Keratinocyte (primary cell): ENCODE measurements around the gene FHOD3. TPM values are rescaled to one million over a fixed set of nuclear protein-coding genes. Genes with fewer than 3 reads are reported as not detected.
A peak's percentile ranks its signal among the peaks of the same experiment; 100 is the strongest.

ENCODE experiments used
- DNase-seq: peaks from one replicate; pipeline ENCODE4 v3.0.0-alpha.2; 2011; ENCODE audit warnings: low read depth, missing footprints, low spot score
- FAIRE-seq: peaks from 2 replicates; lab custom pipeline; 2011; peaks lifted over from hg19 to GRCh38; lab: Jason Lieb, UNC
- H2AFZ ChIP-seq: 2 replicates; pipeline ENCODE4 v1.6.0; 2012; ENCODE audit warnings: low read length, control low read depth, inconsistent platforms; ENCODE audit not compliant: control insufficient read depth
- H3K27ac ChIP-seq: 2 replicates; pipeline ENCODE4 v1.5.1; 2011; ENCODE audit warnings: low read length; ENCODE audit not compliant: control insufficient read depth, insufficient read depth
- H3K27me3 ChIP-seq: 3 replicates; pipeline ENCODE4 v1.6.0; 2011; ENCODE audit warnings: low read length; ENCODE audit not compliant: control insufficient read depth, insufficient read depth; ENCODE audit errors: extremely low read depth
- H3K36me3 ChIP-seq, 2 experiments: 2 replicates in 1 of 2; 3 replicates in 1 of 2; pipeline ENCODE4 v1.5.1; 2011; ENCODE audit warnings: low read length in 2 of 2, mild to moderate bottlenecking in 1 of 2; ENCODE audit not compliant: control insufficient read depth in 2 of 2, insufficient read depth in 2 of 2; ENCODE audit errors: extremely low read depth in 1 of 2
- H3K4me1 ChIP-seq: 3 replicates; pipeline ENCODE4 v1.5.1; 2011; ENCODE audit warnings: low read length; ENCODE audit not compliant: control insufficient read depth, insufficient read depth; ENCODE audit errors: extremely low read depth
- H3K4me2 ChIP-seq: 3 replicates; pipeline ENCODE4 v1.6.0; 2011; ENCODE audit warnings: low read depth, low read length; ENCODE audit not compliant: control insufficient read depth, insufficient read depth; ENCODE audit errors: extremely low read depth
- H3K4me3 ChIP-seq, 3 experiments: fragments of 200-600 bp in 1 of 3; sonication (generic) in 1 of 3; 2 replicates in 2 of 3; 3 replicates in 1 of 3; pipeline ENCODE4 v1.5.1; 2011 to 2016; ENCODE audit warnings: low read length in 3 of 3, mild to moderate bottlenecking in 3 of 3, control low read depth in 2 of 3, inconsistent platforms in 1 of 3, low read depth in 1 of 3, mixed read lengths in 1 of 3, mixed run types in 1 of 3, moderate library complexity in 1 of 3; ENCODE audit not compliant: control insufficient read depth in 2 of 3, insufficient read depth in 2 of 3; ENCODE audit errors: extremely low read depth in 1 of 3
- H3K79me2 ChIP-seq: 2 replicates; pipeline ENCODE4 v1.6.0; 2012; ENCODE audit warnings: low read length; ENCODE audit not compliant: control insufficient read depth, insufficient read depth
- H3K9ac ChIP-seq: 3 replicates; pipeline ENCODE4 v1.6.0; 2011; ENCODE audit warnings: low read length; ENCODE audit not compliant: control insufficient read depth, insufficient read depth; ENCODE audit errors: extremely low read depth
- H3K9me1 ChIP-seq: 3 replicates; pipeline ENCODE4 v1.6.0; 2011; ENCODE audit warnings: low read length; ENCODE audit not compliant: control insufficient read depth, insufficient read depth; ENCODE audit errors: extremely low read depth
- H3K9me3 ChIP-seq: 2 replicates; pipeline ENCODE4 v1.5.1; 2012; ENCODE audit warnings: low read depth, low read length; ENCODE audit not compliant: control insufficient read depth
- H4K20me1 ChIP-seq: 3 replicates; pipeline ENCODE4 v1.6.0; 2011; ENCODE audit warnings: low read length; ENCODE audit not compliant: control insufficient read depth, insufficient read depth; ENCODE audit errors: extremely low read depth
- EZH2 ChIP-seq: IDR thresholded peaks from one replicate; pipeline ENCODE4 v1.6.1; 2012; ENCODE audit warnings: inconsistent platforms, mild to moderate bottlenecking, low read length, moderate library complexity
- dilution Hi-C: fragments of 300-500 bp; cut with MboI; formaldehyde crosslinking; loops from one replicate; pipeline ENCODE4 v1.7.0; 2020; ENCODE audit warnings: low sequenced_read_pairs; ENCODE audit not compliant: extremely low pct_ligation_motif_present
- polyA plus RNA-seq, 5 experiments: library from polyadenylated mRNA; depleted of rRNA in 3 of 5; stranded (reverse) in 3 of 5; stranded (forward) in 1 of 5; unstranded in 1 of 5; fragments of >200 nt; gene quantifications; 1 replicate in 1 of 5; 2 replicates in 3 of 5; 3 replicates in 1 of 5; pipeline versions ENCODE4 v1.2.1 to v1.2.3, GENCODE V29; 2011 to 2012; ENCODE audit warnings: missing spikeins in 2 of 5, low read depth in 1 of 5, low replicate concordance in 1 of 5
- TF ChIP-seq, protein P1 (sequence below), 3 experiments: IDR thresholded peaks in 1 of 3; conservative IDR thresholded peaks in 1 of 3; optimal IDR thresholded peaks in 1 of 3; 2 replicates in 2 of 3; 3 replicates in 1 of 3; pipeline versions ENCODE3 to v1.5.1; 2011; ENCODE audit warnings: low read length in 3 of 3, mild to moderate bottlenecking in 3 of 3, moderate library complexity in 2 of 3, control low read depth in 1 of 3, inconsistent platforms in 1 of 3; ENCODE audit not compliant: insufficient read depth in 2 of 3; ENCODE audit errors: extremely low read depth in 1 of 3

FHOD3 gene
- polyA plus RNA-seq, 1 donor (not counting 4 experiments of a cell fraction or from before 2014, with no cell fraction given) = 7.7 TPM

- H3K36me3 ChIP-seq = peaks cover 0 to 4% of the 10 kb centered on the region in 2 experiments
- TF ChIP-seq, protein P1, sequence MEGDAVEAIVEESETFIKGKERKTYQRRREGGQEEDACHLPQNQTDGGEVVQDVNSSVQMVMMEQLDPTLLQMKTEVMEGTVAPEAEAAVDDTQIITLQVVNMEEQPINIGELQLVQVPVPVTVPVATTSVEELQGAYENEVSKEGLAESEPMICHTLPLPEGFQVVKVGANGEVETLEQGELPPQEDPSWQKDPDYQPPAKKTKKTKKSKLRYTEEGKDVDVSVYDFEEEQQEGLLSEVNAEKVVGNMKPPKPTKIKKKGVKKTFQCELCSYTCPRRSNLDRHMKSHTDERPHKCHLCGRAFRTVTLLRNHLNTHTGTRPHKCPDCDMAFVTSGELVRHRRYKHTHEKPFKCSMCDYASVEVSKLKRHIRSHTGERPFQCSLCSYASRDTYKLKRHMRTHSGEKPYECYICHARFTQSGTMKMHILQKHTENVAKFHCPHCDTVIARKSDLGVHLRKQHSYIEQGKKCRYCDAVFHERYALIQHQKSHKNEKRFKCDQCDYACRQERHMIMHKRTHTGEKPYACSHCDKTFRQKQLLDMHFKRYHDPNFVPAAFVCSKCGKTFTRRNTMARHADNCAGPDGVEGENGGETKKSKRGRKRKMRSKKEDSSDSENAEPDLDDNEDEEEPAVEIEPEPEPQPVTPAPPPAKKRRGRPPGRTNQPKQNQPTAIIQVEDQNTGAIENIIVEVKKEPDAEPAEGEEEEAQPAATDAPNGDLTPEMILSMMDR (optimal IDR thresholded peaks at IDR 0.05 in 1 of 3, IDR thresholded peaks at IDR 0.05 in 1 of 3, conservative IDR thresholded peaks at IDR 0.05 in 1 of 3; ENCODE audit: extremely low read depth in 1 of 3, insufficient read depth in 2 of 3, low read length in 3 of 3) = no peak
- no peak for TF ChIP-seq EZH2
- H3K4me1 ChIP-seq = no peaks in the 10 kb centered on the region
- dilution Hi-C loops = no loop called here
- no peak overlapping the region for H3K27ac ChIP-seq
- H3K9me1 ChIP-seq = no peaks in the 10 kb centered on the region
- DNase-seq (no peak), FAIRE-seq (no peak)
- no peak overlapping the region for H3K9ac ChIP-seq
- no peak overlapping the region for H3K4me2 ChIP-seq
- no peak overlapping the region for H3K4me3 ChIP-seq
- H3K9me3 ChIP-seq = no peaks in the 10 kb centered on the region
- no peaks in the 10 kb centered on the region for H3K79me2 ChIP-seq
- no peaks in the 10 kb centered on the region for H3K27me3 ChIP-seq
- no peak overlapping the region for H2AFZ ChIP-seq
- H4K20me1 ChIP-seq = no peaks in the 10 kb centered on the region
Measured at GRCh38 chr18:36627637-36628036, 330.1 kb downstream of the FHOD3 start.

DNA sequence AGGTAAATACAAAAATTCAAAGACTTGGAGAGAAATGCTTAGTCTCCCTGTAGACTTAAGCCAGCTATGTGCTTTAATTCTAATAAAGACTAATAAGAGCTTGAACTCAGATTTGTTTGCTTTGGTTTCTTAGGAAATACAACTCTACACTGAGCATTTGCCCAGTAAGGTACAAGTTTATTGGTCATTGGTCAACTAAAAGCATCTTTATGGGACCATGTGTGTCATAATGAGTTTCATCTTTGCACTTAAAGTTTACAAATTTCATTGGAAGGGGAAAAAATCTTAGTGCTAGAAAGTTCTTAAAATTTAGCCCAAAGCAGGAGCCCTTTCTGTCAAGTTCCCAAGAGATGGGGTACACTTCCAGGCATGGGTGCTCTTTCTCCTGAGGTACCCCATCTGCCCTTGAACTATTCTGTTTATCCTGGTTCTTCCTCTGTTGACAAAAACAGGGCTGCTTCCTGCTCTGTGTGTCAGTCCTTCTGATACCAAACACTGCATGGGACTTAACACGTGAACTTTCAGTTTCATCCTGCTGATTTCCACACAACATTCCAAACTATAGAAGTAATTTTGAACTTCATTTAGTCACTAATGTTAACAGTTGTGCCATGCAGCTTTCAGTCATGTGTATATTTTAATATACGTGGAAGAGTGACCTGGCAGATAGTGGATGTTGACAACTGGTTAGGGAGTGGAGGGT is 331.1 kb downstream of the FHOD3 start:
- DNase-seq = no peak
- peaks cover 3% of the 10 kb centered on the region for H3K4me1 ChIP-seq
- H4K20me1 ChIP-seq = no peaks in the 10 kb centered on the region
- dilution Hi-C loops = no loop called here
- peak; percentile 55 for FAIRE-seq
- H3K36me3 ChIP-seq = peaks cover 0 to 4% of the 10 kb centered on the region in 2 experiments
- no peak overlapping the region for H2AFZ ChIP-seq
- TF ChIP-seq EZH2 = no peak
- TF ChIP-seq, protein P1 (optimal IDR thresholded peaks at IDR 0.05 in 1 of 3, IDR thresholded peaks at IDR 0.05 in 1 of 3, conservative IDR thresholded peaks at IDR 0.05 in 1 of 3; ENCODE audit: extremely low read depth in 1 of 3, insufficient read depth in 2 of 3, low read length in 3 of 3) = no peak
- H3K4me3 ChIP-seq = no peak overlapping the region
- H3K9me3 ChIP-seq = no peaks in the 10 kb centered on the region
- H3K9ac ChIP-seq = no peak overlapping the region
- no peaks in the 10 kb centered on the region for H3K79me2 ChIP-seq
- H3K27me3 ChIP-seq = no peaks in the 10 kb centered on the region
- H3K9me1 ChIP-seq = no peaks in the 10 kb centered on the region
- no peak overlapping the region for H3K27ac ChIP-seq
- H3K4me2 ChIP-seq = no peak overlapping the region
